Hepatocyte (in vitro differentiated cells): ENCODE data around the gene PDK1.

Experiments
- EZH2 ChIP-seq: fragments of 200-600 bp; sonication (generic); IDR thresholded peaks from 2 replicates; pipeline ENCODE4 v1.6.1; 2016; ENCODE audit warnings: antibody characterized with exemption, mild to moderate bottlenecking, borderline replicate concordance
- TF ChIP-seq, protein P1 (sequence below): fragments of 200-600 bp; sonication (generic); IDR thresholded peaks from 2 replicates; pipeline ENCODE4 v1.5.1; 2016; ENCODE audit warnings: antibody characterized with exemption, mild to moderate bottlenecking; ENCODE audit not compliant: poor library complexity

DNA sequence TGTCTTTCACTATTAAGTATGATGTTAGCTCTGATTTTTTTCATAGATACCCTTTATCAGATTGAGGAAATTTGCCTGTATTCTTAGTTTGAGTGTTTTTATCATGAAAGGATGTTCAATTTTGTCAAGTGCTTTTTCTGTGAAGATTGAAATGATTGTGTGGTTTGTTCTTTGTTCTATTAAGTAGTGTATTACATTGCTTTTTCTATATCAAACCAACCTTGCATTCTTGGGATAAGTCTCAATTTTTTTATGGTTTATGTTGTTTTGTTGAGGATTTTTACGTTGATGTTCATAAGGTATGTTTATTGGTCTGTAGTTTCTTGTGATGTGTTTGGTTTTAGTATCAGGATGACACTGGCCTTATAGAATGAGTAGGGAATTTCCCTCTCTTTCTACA is 19.1 kb downstream of the PDK1 start:
- TF ChIP-seq, protein P1, sequence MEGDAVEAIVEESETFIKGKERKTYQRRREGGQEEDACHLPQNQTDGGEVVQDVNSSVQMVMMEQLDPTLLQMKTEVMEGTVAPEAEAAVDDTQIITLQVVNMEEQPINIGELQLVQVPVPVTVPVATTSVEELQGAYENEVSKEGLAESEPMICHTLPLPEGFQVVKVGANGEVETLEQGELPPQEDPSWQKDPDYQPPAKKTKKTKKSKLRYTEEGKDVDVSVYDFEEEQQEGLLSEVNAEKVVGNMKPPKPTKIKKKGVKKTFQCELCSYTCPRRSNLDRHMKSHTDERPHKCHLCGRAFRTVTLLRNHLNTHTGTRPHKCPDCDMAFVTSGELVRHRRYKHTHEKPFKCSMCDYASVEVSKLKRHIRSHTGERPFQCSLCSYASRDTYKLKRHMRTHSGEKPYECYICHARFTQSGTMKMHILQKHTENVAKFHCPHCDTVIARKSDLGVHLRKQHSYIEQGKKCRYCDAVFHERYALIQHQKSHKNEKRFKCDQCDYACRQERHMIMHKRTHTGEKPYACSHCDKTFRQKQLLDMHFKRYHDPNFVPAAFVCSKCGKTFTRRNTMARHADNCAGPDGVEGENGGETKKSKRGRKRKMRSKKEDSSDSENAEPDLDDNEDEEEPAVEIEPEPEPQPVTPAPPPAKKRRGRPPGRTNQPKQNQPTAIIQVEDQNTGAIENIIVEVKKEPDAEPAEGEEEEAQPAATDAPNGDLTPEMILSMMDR: no peak
- TF ChIP-seq EZH2: no peak
